HPDE6-E6E7 (cell line): Measurements from ENCODE around the gene PIK3C2A.
"Not testable (repeated sequence)": the region's sequence is repeated elsewhere in the genome, so short reads cannot be mapped to it uniquely, and the experiment has no call there.

Experiments
- DNase-seq: peaks from one replicate; pipeline ENCODE4 v3.0.0; 2011; ENCODE audit warnings: missing footprints; ENCODE audit errors: extremely low spot score

PIK3C2A gene, protein sequence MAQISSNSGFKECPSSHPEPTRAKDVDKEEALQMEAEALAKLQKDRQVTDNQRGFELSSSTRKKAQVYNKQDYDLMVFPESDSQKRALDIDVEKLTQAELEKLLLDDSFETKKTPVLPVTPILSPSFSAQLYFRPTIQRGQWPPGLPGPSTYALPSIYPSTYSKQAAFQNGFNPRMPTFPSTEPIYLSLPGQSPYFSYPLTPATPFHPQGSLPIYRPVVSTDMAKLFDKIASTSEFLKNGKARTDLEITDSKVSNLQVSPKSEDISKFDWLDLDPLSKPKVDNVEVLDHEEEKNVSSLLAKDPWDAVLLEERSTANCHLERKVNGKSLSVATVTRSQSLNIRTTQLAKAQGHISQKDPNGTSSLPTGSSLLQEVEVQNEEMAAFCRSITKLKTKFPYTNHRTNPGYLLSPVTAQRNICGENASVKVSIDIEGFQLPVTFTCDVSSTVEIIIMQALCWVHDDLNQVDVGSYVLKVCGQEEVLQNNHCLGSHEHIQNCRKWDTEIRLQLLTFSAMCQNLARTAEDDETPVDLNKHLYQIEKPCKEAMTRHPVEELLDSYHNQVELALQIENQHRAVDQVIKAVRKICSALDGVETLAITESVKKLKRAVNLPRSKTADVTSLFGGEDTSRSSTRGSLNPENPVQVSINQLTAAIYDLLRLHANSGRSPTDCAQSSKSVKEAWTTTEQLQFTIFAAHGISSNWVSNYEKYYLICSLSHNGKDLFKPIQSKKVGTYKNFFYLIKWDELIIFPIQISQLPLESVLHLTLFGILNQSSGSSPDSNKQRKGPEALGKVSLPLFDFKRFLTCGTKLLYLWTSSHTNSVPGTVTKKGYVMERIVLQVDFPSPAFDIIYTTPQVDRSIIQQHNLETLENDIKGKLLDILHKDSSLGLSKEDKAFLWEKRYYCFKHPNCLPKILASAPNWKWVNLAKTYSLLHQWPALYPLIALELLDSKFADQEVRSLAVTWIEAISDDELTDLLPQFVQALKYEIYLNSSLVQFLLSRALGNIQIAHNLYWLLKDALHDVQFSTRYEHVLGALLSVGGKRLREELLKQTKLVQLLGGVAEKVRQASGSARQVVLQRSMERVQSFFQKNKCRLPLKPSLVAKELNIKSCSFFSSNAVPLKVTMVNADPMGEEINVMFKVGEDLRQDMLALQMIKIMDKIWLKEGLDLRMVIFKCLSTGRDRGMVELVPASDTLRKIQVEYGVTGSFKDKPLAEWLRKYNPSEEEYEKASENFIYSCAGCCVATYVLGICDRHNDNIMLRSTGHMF (N-terminal part only)

DNA sequence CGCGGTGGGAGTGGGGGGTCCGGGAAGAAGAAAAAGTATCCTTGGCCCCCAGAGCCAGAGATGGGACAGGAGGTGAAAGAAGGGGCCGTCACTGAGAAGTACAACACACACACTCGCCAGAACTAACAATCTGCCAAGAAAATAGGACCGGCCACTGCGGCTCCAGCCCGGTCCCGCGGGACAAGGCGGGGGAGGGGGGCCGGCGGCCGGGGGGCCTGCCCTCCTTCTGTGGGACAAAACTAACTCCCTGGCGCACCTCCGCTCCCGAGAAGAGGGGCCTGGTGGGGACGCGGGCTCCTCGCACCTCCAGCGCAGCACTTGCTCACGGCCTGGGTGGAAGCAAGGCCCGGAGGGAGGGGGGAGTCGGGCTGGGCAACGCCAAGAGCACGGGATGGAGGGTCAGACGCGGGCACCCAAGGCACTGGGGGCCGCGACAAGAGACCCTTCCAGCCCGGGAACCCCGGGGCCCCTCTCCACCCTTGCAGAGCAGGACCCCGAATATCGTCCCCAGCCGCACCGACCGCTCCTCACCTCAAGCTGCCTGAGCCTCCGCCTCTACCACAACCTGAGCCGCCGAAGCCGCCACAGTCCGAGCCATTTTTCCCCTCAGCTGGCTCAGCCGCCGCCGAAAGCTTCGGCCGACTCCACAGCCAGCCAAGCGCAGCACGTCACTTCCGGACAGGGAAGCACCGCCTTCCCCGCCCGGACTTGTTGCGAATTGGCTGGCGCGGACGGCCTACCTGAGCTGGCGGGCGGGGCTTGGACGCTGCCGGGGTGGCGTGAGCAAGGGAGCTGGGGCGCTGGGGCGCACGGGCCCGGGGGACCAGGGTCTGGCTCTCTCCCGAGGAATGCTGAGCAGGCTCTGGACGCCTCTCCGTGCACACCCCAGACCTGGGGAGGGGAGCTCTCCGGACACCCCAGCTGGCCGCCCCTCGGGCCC lies at the start of gene PIK3C2A:
TSS of gene PIK3C2A (minus strand) at position 670 of the 940 bp plus-strand sequence. CDS start 38,245 bp downstream, outside the sequence.
- DNase-seq = peak; percentile 93

DNA sequence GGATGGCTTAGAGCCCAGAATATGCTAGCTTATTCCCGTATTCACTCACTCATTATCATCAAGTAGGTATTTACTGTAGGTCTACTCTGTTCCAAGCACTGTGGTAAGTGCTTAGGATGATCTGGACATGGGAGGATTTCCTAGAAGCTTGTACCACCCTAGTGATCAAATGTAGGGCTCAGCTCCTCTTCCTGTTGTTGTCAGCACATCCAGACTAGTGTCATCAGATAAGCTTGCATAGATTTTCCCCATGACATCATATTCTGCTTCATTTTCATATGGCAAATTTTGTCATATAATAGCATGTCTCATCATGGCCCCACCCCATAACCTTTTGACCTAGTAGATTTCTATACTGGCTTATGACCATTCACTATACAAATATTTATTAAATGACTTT lies 49.4 kb upstream of the PIK3C2A start:
- DNase-seq = no peak

DNA sequence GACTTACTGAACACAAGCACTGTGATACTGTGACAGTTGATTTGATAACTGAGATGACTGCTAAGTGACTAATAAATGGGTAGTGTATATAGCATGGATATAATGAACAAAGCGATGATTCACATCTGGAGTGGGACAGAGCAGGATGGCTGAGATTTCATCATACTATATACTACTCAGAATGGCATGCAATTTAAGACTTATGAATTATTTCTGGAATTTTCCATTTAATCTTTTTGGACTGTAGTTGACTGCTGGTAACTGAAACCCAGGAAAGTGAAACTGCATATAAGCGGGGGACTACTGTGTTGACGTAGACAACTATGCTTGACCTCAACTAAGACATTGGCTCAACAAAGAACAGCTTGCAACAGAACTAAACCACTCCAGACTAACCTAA lies 48.7 kb upstream of the PIK3C2A start:
- peak; percentile 66 for DNase-seq

DNA sequence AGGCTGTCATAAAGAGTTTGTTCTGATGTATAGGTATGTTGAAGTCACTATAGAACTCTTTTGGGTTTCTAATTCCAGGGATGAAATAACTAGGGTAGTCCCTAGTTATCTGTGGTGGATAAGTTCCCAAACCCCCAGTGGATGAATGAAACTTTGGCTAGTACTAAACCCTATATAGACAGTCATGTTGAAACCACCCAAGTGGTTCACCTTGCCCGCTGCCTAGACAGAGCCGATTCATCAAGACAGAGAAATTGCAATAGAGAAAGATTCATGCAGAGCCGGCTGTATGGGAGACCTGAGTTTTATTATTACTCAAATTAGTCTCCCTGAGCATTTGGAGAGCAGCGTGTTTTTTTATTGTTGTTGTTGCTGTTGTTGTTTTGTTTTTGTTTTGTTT lies 44.9 kb upstream of the PIK3C2A start:
- no peak for DNase-seq

DNA sequence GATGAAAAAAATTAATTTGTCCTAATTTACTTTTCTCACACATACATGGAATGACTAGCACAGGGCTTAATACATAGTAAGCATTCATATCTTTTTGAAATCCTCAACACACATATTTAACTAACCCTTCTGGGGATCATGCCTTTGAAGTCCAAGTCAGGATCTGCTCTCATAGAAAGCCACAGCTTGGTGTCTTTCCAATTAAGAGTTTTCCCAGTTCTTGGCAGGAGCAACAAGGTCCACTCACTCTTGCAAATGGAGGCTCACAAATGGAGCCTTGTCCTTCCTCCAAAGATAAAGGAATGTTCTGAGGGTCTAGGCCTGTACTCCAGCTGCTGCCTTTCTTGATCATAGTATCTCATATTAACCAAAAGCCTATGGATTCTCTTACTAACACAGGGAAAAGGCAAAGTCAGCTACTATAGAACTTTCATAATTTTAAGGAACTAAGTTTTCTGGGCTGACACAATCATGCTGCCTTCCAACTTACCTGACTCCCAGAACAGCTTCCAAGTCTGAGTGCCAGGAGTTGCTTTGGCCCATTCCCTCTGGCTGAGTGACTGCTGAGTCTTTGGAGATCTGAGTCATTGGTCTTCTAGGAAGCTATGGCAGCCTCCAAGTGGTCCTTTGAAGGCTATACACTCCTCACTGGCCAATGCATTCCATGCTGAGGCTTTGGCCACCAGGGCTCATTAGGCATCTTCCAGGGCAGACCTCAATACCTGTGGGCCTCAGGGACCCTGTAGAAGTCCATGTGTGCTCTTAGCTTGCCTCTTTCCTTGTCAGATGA lies 43.0 kb upstream of the PIK3C2A start:
- DNase-seq = no peak

- no peak for DNase-seq
Measured at GRCh38 chr11:17244046-17244445, 36.3 kb upstream of the PIK3C2A start.

GRCh38 chr11:17242954-17243353 lies 35.2 kb upstream of the PIK3C2A start:
- not testable (repeated sequence) for DNase-seq

GRCh38 chr11:17240780-17241179 lies 33.0 kb upstream of the PIK3C2A start:
- DNase-seq = no peak

DNA sequence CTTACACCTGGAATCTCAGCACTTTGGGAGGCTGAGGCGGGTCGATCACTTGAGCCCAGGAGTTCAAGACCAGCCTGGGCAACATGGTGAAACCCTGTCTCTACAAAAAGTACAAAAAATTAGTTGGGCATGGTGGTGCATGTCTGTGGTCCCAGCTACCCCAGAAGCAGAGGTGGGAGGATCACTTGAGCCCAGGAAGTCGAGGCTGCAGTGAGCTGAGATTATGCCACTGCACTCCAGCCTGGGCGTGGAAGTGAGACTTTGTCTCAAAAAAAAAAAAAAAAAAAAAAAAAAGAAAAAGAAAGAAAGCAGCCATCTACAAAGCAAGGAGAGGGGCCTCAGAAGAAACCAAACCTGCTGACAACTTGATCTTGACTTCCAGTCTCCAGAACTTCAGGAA lies 32.1 kb upstream of the PIK3C2A start:
- DNase-seq = not testable (repeated sequence)

- no peak for DNase-seq
Measured at GRCh38 chr11:17238377-17238776, 30.6 kb upstream of the PIK3C2A start.

GRCh38 chr11:17233101-17233500 lies 25.3 kb upstream of the PIK3C2A start:
- DNase-seq = no peak

DNA sequence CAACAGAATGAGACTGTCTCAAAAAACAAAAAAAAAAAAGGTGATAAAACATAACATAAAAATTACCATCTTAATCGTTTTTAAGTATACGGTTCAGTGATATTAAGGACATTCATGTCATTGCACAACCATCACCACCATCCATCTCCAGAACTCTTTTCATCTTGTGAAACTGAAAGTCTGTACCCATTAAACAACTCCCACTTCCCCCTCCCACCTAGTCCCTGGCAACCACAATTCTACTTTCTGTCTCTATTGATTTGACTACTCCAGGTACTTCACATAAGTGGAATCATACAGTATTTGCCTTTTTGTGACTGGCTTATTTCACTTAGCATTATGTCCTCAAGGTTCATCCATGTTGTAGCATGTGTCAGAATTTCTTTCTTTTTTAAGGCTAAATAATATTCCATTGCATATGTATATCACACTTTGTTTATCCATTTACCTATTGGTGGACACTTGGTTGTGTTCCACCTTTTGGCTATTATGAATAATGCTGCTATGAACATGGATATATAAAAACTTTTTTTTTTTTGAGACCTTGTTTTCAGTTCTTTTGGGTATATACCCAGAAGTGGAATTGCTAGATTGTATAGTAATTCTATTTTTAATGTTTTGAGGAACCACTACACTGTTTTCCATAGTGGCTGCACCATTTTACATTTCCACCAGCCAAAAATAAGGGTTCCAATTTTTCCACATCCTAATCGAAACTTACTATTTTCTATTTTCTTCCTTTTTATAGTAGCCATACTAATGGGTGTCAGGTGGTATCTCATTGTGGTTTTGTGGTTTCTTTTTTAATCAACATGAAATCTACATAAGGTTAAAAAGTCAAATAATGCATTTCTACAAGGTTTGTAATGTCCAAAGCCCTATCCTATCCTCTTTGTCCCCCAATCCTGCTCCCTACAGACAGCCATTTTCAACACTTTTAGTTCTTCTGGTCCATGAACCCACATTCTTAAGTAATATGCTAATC lies 23.4 kb upstream of the PIK3C2A start:
- DNase-seq = no peak

GRCh38 chr11:17229481-17230152 lies 21.8 kb upstream of the PIK3C2A start:
- no peak for DNase-seq

DNA sequence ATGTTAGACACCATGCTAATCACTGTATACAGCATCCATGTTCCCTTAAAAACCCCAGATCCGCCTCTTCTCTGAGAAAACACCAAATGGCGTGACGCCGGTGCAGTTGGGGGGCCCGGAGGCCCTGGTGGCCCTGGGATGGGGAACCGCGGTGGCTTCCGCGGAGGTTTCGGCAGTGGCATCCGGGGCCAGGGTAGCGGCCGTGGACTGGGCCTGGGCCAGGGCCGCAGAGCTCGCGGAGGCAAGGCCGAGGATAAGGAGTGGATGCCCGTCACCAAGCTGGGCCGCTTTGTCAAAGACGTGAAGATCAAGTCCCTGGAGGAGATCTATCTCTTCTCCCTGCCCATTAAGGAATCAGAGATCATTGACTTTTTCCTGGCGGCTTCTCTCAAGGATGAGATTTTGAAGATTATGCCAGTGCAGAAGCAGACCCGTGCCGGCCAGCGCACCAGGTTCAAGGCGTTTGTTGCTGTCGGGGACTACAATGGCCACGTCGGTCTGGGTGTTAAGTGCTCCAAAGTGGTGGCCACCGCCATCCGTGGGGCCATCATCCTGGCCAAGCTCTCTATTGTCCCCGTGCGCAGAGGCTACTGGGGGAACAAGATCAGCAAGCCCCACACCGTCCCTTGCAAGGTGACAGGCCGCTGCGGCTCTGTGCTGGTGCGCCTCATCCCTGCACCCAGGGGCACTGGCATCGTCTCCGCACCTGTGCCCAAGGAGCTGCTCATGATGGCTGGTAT lies 20.6 kb upstream of the PIK3C2A start:
- not testable (repeated sequence) for DNase-seq

GRCh38 chr11:17224727-17225126 lies 16.9 kb upstream of the PIK3C2A start:
- DNase-seq = no peak

GRCh38 chr11:17221968-17222367 lies 14.2 kb upstream of the PIK3C2A start:
- no peak for DNase-seq

DNA sequence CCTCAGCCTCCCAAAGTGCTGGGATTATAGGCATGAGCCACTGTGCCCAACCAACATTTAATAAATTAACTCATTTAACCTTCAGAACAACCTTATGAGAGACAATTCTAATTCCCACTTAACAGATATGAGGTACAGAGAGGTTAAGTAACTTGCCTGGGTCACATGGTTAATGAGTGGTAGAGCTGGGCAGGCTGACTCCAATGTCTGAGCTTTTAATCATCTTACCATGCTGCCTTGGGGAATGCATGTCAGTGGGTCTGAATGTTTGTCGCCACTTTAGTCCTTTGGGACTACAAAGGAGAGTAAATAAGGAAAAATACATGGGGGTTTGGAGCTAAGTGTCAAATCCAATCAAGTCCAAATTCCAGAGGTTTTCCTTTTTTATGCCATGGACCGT lies 11.2 kb upstream of the PIK3C2A start:
- DNase-seq = no peak
